AG10803 (cell line): ENCODE measurements around the gene FOLR2.

Source experiments
- DNase-seq: peaks from one replicate; pipeline ENCODE4 v3.0.0; 2010; ENCODE audit warnings: low read depth
- H3K4me3 ChIP-seq: 2 replicates; pipeline ENCODE4 v1.5.1; 2011; ENCODE audit warnings: mild to moderate bottlenecking, low read length, control low read depth
- CTCF ChIP-seq: conservative IDR thresholded peaks from 2 replicates; pipeline ENCODE4 v1.5.1; 2011; ENCODE audit warnings: mild to moderate bottlenecking, low read length, control low read depth, inconsistent platforms

The FOLR2 gene

GRCh38 chr11:72244060-72244360, 27.4 kb downstream of the FOLR2 start, which contains the start of gene PHOX2A:
TSS of gene PHOX2A (minus strand) at chr11:72244176. CDS start at chr11:72244004, 172 bp downstream.
- no peak for DNase-seq
- no peak within 1 kb of the TSS for H3K4me3 ChIP-seq
- no peak for TF ChIP-seq CTCF

- DNase-seq: no peak
- no peak overlapping the region for H3K4me3 ChIP-seq
- no peak for TF ChIP-seq CTCF
Observed at GRCh38 chr11:72244361-72245262, 28.0 kb downstream of the FOLR2 start.

GRCh38 chr11:72245263-72245816, 28.7 kb downstream of the FOLR2 start:
- no peak overlapping the region for H3K4me3 ChIP-seq
- no peak for TF ChIP-seq CTCF
- no peak for DNase-seq

- TF ChIP-seq CTCF: no peak
- H3K4me3 ChIP-seq: no peak overlapping the region
- DNase-seq: no peak
Observed at GRCh38 chr11:72247584-72247983, 31.0 kb downstream of the FOLR2 start.

- no peak overlapping the region for H3K4me3 ChIP-seq
- no peak for TF ChIP-seq CTCF
- DNase-seq: no peak
Observed at GRCh38 chr11:72249961-72250360, 33.4 kb downstream of the FOLR2 start.

GRCh38 chr11:72250661-72251464, 34.3 kb downstream of the FOLR2 start:
- no peak overlapping the region for H3K4me3 ChIP-seq
- no peak for TF ChIP-seq CTCF
- DNase-seq: no peak

GRCh38 chr11:72251614-72252013, 35.0 kb downstream of the FOLR2 start:
- no peak overlapping the region for H3K4me3 ChIP-seq
- DNase-seq: no peak

More at GRCh38 chr11:72251614-72252013, 35.0 kb downstream of the FOLR2 start:
- TF ChIP-seq CTCF: no peak
